ENCODE results near the gene OR5H2. TPM values are rescaled to one million over a fixed set of nuclear protein-coding genes. Genes with fewer than 3 reads are reported as not detected.

The OR5H2 gene
- total RNA-seq, result not detected in 2 replicates

DNA sequence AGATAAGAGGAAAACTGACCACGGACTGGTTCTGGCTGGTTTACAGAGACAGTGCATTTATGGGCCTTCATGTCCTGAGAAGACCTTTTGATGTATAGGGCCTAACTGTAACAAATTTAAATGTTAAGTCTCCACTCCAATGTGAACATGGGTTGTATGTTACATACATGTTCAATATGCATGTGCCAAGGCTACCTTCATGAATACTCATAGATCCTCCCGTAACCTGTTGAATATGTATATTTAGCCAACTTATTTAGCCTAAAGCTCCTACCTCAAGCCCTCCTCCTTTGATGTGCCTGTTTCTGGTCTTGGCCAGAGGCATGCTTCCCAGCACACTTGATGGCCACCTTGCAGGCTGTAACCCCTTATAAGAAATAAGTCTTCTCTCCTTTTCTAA is at the start of gene OR5H2:
Gene OR5H2 (plus strand): TSS at position 301 of the 400 bp plus-strand sequence. CDS start 398 bp downstream, outside the sequence.

DNA sequence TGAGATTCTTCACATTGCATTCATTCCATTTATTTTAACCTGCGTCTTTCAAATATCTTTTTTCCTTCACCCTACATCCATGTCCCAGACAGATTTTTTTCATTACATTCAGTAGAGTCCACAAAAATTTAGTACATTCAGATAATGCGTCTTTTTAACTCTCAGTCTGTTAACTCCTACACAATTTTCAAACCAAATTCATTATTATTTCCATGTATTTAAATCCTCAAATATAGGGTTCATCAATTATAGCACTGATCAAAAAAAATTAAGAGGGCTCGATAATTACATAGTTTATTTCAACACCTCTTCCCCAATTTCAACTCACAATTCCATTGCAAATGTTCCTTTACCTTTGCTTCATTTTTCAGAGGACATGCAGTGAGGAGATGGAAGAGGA is 18.4 kb upstream of the OR5H2 start, which contains the start of gene OR5H6:
Gene OR5H6 (plus strand): TSS at position 301 of the 400 bp plus-strand sequence. CDS start 89 bp downstream, at position 390.

Other genes with a start within 250 kb of the OR5H2 start
- not detected in 2 replicates for gene GABRR3, start 247.2 kb upstream of the OR5H2 start, total RNA-seq
- gene OR5AC2, start 195.3 kb upstream of the OR5H2 start, total RNA-seq, result not detected in 2 replicates
- not detected in 2 replicates for gene OR5H1, start 151.8 kb upstream of the OR5H2 start, total RNA-seq
- not detected in 2 replicates for gene OR5H14, start 135.0 kb upstream of the OR5H2 start, total RNA-seq
- gene OR5H15, start 115.8 kb upstream of the OR5H2 start, total RNA-seq, result not detected in 2 replicates
- gene OR5H6, start 18.3 kb upstream of the OR5H2 start, total RNA-seq, result not detected in 2 replicates
- not detected in 2 replicates for gene OR5K4, start 71.3 kb downstream of the OR5H2 start, total RNA-seq
- not detected in 2 replicates for gene OR5K3, start 108.2 kb downstream of the OR5H2 start, total RNA-seq
- not detected in 2 replicates for gene OR5K1, start 180.7 kb downstream of the OR5H2 start, total RNA-seq
- gene OR5K2, start 215.2 kb downstream of the OR5H2 start, total RNA-seq, result not detected in 2 replicates
- 116 and 134 TPM in 2 replicates for gene CLDND1, start 240.4 kb downstream of the OR5H2 start, total RNA-seq
- gene GPR15, start 249.5 kb downstream of the OR5H2 start, total RNA-seq, result not detected in 2 replicates